ENCODE results near the gene KCNC1.

- no peak for TF ChIP-seq FOXP2 (optimal IDR thresholded peaks at IDR 0.05; ENCODE audit: control extremely low read depth, extremely low read length, insufficient read depth)
- TF ChIP-seq EZH2 (IDR thresholded peaks at IDR 0.05): no peak
- no peak for TF ChIP-seq POLR2AphosphoS5 (IDR thresholded peaks at IDR 0.05; ENCODE audit: borderline replicate concordance, low read depth, low read length)
Observed at GRCh38 chr11:17700991-17701390, 33.6 kb upstream of the KCNC1 start.

Data from SK-N-MC (cell line).